PC-9 (cell line): ENCODE measurements around the gene IFNLR1. TPM values are rescaled to one million over a fixed set of nuclear protein-coding genes. Genes with fewer than 3 reads are reported as not detected.
A peak's percentile ranks its signal among the peaks of the same experiment; 100 is the strongest.

Source experiments
- BruUV-seq: library from RNA; stranded (reverse); fragments of 400-500 nt; replicated peaks from 2 replicates; lab custom pipeline; 2021; lab: Mats Ljungman, UMichigan
- CTCF ChIA-PET: fragments of 300-600 bp; sonication (Branson Sonifier 250); formaldehyde crosslinking; loops from one replicate; lab custom pipeline; 2022; ENCODE audit warnings: antibody characterized with exemption; lab: Charles Lee
- POLR2A ChIA-PET: fragments of 300-600 bp; sonication (Branson Sonifier 250); formaldehyde crosslinking; loops from one replicate; lab custom pipeline; 2022; ENCODE audit warnings: antibody characterized with exemption; ENCODE audit not compliant: unreplicated experiment; lab: Charles Lee
- DNase-seq, 2 experiments: peaks; one replicate each; pipeline versions ENCODE4 v3.0.0 to v3.0.0-alpha.2; 2015 to 2022; ENCODE audit warnings: mixed read lengths in 1 of 2
- H2AFZ ChIP-seq: fragments of 200-600 bp; sonication (generic); 2 replicates; pipeline ENCODE4 v1.8.1; 2017; ENCODE audit warnings: antibody characterized with exemption
- H3F3A ChIP-seq: fragments of 200-600 bp; sonication (generic); 2 replicates; pipeline ENCODE4 v1.8.1; 2017; ENCODE audit warnings: antibody characterized with exemption, mild to moderate bottlenecking, low read depth; ENCODE audit not compliant: insufficient read depth
- H3K27ac ChIP-seq: fragments of 200-600 bp; sonication (generic); 2 replicates; pipeline ENCODE4 v1.6.1; 2016; ENCODE audit warnings: mixed run types
- H3K27me3 ChIP-seq: fragments of 200-600 bp; sonication (generic); 2 replicates; pipeline ENCODE4 v1.6.1; 2016; ENCODE audit warnings: low read depth, mixed run types; ENCODE audit not compliant: insufficient read depth
- H3K36me3 ChIP-seq: fragments of 200-600 bp; sonication (generic); 2 replicates; pipeline ENCODE4 v1.6.1; 2016; ENCODE audit warnings: low read depth, mixed run types
- H3K4me1 ChIP-seq: fragments of 200-600 bp; sonication (generic); replicated peaks from 2 replicates; pipeline ENCODE4 v1.6.1; 2016; ENCODE audit warnings: mixed run types; ENCODE audit not compliant: insufficient read depth
- H3K4me2 ChIP-seq: fragments of 200-600 bp; sonication (generic); 2 replicates; pipeline ENCODE4 v1.6.1; 2017; ENCODE audit warnings: mixed run types
- H3K4me3 ChIP-seq: fragments of 200-600 bp; sonication (generic); 2 replicates; pipeline ENCODE4 v1.6.1; 2016; ENCODE audit warnings: mixed run types
- H3K79me2 ChIP-seq: fragments of 200-600 bp; sonication (generic); 2 replicates; pipeline ENCODE4 v1.6.1; 2017; ENCODE audit warnings: low read depth, mixed run types
- H3K9me2 ChIP-seq: fragments of 200-600 bp; sonication (generic); 2 replicates; pipeline ENCODE4 v1.8.1; 2017; ENCODE audit warnings: mild to moderate bottlenecking; ENCODE audit not compliant: insufficient read depth
- H3K9me3 ChIP-seq: fragments of 200-600 bp; sonication (generic); 2 replicates; pipeline ENCODE4 v1.8.1; 2016; ENCODE audit warnings: low read depth; ENCODE audit not compliant: insufficient read depth
- H4K20me1 ChIP-seq: fragments of 200-600 bp; sonication (generic); 2 replicates; pipeline ENCODE4 v1.8.1; 2017; ENCODE audit not compliant: insufficient read depth
- CTCF ChIP-seq: fragments of 200-600 bp; sonication (generic); conservative IDR thresholded peaks from 2 replicates; pipeline ENCODE4 v1.6.1; 2017; ENCODE audit warnings: mixed run types, antibody characterized with exemption, mild to moderate bottlenecking, moderate library complexity
- EZH2 ChIP-seq: fragments of 200-600 bp; sonication (generic); IDR thresholded peaks from 2 replicates; pipeline ENCODE4 v1.8.0; 2017; ENCODE audit warnings: antibody characterized with exemption, low read depth
- intact Hi-C: fragments of 100-400 bp; cut with micrococcal nuclease; formaldehyde crosslinking; loops from one replicate; pipeline ENCODE4 v1.10.0; 2022; ENCODE audit not compliant: unreplicated experiment
- total RNA-seq: library from RNA; stranded (reverse); gene quantifications from 2 replicates; pipeline ENCODE4 v1.2.3, GENCODE V29; 2021

The IFNLR1 gene
- total RNA-seq, 1 experiment from 2014 or later: 5.5 TPM

GRCh38 chr1:24147194-24147593 is 39.9 kb downstream of the IFNLR1 start:
- Histone ChIP-seq H3K4me1 (peaks cover 21% of the 10 kb centered on the region), H3K4me3 (no peak overlapping the region), H3K9me2 (no peaks in the 10 kb centered on the region), H3K4me2 (no peak overlapping the region), H3K79me2 (no peaks in the 10 kb centered on the region), H3K36me3 (no peaks in the 10 kb centered on the region), H3K9me3 (no peaks in the 10 kb centered on the region), H3F3A (peaks cover 4% of the 10 kb centered on the region; the same call in 1 of the 2 replicates), H2AFZ (no peak overlapping the region), H4K20me1 (no peaks in the 10 kb centered on the region), H3K27me3 (no peaks in the 10 kb centered on the region), H3K27ac (no peak overlapping the region)
- no TSS peak for BruUV-seq
- TF ChIP-seq CTCF: no peak
- TF ChIP-seq EZH2: no peak
- POLR2A ChIA-PET: no interaction called here
- no peak for DNase-seq
- CTCF ChIA-PET: interaction anchor here (0.5 kb wide), 1 partner anchor 244 kb away, joined by 5 read pairs; no protein-coding TSS in a partner anchor
- intact Hi-C loops: no loop called here

- H3K36me3 ChIP-seq: no peaks in the 10 kb centered on the region
- TSS peak; percentile 64 for BruUV-seq
- intact Hi-C loops: no loop called here
- CTCF ChIA-PET: interaction anchor here (0.6 to 1.5 kb wide), 5 partner anchors 9 to 688 kb away, joined by 3 to 9 read pairs (median 4); no protein-coding TSS in a partner anchor
- POLR2A ChIA-PET: interaction anchor here (0.6 kb wide), 4 partner anchors 23 to 639 kb away, joined by 3 to 9 read pairs (median 3); no protein-coding TSS in a partner anchor
- no peaks in the 10 kb centered on the region for H3K9me3 ChIP-seq
- H3K4me3 ChIP-seq: peak within 1 kb of the TSS; percentile 62
- no peaks in the 10 kb centered on the region for H3K79me2 ChIP-seq
- H4K20me1 ChIP-seq: no peaks in the 10 kb centered on the region
- TF ChIP-seq CTCF (no peak), EZH2 (no peak)
- H2AFZ ChIP-seq: peak within 1 kb of the TSS; percentile 77
- peaks cover 4% of the 10 kb centered on the region; the same call in 1 of the 2 replicates for H3F3A ChIP-seq
- H3K4me1 ChIP-seq: peaks cover 11% of the 10 kb centered on the region
- H3K27me3 ChIP-seq: no peaks in the 10 kb centered on the region
- no peak within 1 kb of the TSS for H3K27ac ChIP-seq
- peak; percentile 69 to 80 for DNase-seq
- peak within 1 kb of the TSS; percentile 91 for H3K4me2 ChIP-seq
- no peaks in the 10 kb centered on the region for H3K9me2 ChIP-seq
These were observed 44.2 kb downstream of the IFNLR1 start, which contains the start of gene IL22RA1 for GRCh38 chr1:24142546-24143534. TSS of gene IL22RA1 (minus strand) at chr1:24143140. CDS start at chr1:24143082, 58 bp downstream.

- no peak overlapping the region for H3K27ac ChIP-seq
- H4K20me1 ChIP-seq: no peaks in the 10 kb centered on the region
- H3K4me2 ChIP-seq: no peak overlapping the region
- no peak for TF ChIP-seq CTCF
- no peak overlapping the region for H2AFZ ChIP-seq
- no TSS peak for BruUV-seq
- no peaks in the 10 kb centered on the region for H3K27me3 ChIP-seq
- no peak for DNase-seq
- intact Hi-C loops: no loop called here
- H3F3A ChIP-seq: peaks cover 4% of the 10 kb centered on the region; the same call in 1 of the 2 replicates
- H3K36me3 ChIP-seq: no peaks in the 10 kb centered on the region
- peaks cover 11% of the 10 kb centered on the region for H3K4me1 ChIP-seq
- H3K9me2 ChIP-seq: no peaks in the 10 kb centered on the region
- H3K79me2 ChIP-seq: no peaks in the 10 kb centered on the region
- ChIA-PET CTCF (interaction anchor here (0.5 kb wide), 1 partner anchor 536 kb away, joined by 5 read pairs; no protein-coding TSS in a partner anchor), POLR2A (interaction anchor here (0.5 kb wide), 1 partner anchor 426 kb away, joined by 5 read pairs; no protein-coding TSS in a partner anchor)
- H3K9me3 ChIP-seq: no peaks in the 10 kb centered on the region
- no peak overlapping the region for H3K4me3 ChIP-seq
These were observed 45.6 kb downstream of the IFNLR1 start for GRCh38 chr1:24141311-24141997.
